ENCODE data around the gene FOXI1.

DNA sequence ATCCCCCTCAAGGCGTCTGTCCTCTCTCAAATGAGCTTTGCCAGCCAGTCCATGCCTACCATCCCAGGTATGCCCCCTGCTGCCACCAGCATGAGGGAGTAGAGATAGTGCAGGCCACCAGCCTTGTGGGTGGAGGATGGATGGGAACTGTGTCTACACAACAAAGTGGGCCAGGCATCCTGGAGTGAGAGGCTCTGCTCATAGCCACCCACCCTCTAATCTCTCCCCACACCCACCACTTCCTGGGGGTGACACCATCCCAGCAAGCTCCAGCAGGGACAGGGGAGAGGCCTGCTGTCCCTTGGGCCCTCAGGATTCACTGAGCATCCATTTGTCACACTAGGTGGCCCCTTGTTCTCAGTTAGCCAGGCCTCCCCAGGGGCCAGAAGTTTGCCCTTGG is 25.5 kb upstream of the FOXI1 start:
- TF ChIP-seq, protein P1, sequence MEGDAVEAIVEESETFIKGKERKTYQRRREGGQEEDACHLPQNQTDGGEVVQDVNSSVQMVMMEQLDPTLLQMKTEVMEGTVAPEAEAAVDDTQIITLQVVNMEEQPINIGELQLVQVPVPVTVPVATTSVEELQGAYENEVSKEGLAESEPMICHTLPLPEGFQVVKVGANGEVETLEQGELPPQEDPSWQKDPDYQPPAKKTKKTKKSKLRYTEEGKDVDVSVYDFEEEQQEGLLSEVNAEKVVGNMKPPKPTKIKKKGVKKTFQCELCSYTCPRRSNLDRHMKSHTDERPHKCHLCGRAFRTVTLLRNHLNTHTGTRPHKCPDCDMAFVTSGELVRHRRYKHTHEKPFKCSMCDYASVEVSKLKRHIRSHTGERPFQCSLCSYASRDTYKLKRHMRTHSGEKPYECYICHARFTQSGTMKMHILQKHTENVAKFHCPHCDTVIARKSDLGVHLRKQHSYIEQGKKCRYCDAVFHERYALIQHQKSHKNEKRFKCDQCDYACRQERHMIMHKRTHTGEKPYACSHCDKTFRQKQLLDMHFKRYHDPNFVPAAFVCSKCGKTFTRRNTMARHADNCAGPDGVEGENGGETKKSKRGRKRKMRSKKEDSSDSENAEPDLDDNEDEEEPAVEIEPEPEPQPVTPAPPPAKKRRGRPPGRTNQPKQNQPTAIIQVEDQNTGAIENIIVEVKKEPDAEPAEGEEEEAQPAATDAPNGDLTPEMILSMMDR (IDR thresholded peaks at IDR 0.05), result no peak
- TF ChIP-seq POLR2AphosphoS5 (IDR thresholded peaks at IDR 0.05) (no peak), POLR2A (IDR thresholded peaks at IDR 0.05) (no peak), EP300 (IDR thresholded peaks at IDR 0.05) (no peak)

Measured in gastroesophageal sphincter (tissue), 3 donors.